Neuronal stem cell (in vitro differentiated cells): ENCODE data around the gene FOXJ3.

ENCODE experiments used
- DNase-seq: peaks from one replicate; pipeline ENCODE4 v3.0.0-alpha.2; 2013; ENCODE audit warnings: low spot score
- H2AFZ ChIP-seq: one replicate; pipeline ENCODE4 v1.6.1; 2013; ENCODE audit warnings: mild to moderate bottlenecking, low read length, inconsistent platforms
- H2AK5ac ChIP-seq: 2 replicates; pipeline ENCODE4 v1.6.1; 2013; ENCODE audit warnings: low read depth, mild to moderate bottlenecking, inconsistent platforms, low read length, moderate library complexity, mixed read lengths
- H2BK120ac ChIP-seq: 2 replicates; pipeline ENCODE4 v1.6.1; 2013; ENCODE audit warnings: low read depth, mild to moderate bottlenecking, inconsistent platforms, low read length, moderate library complexity, mixed read lengths
- H2BK12ac ChIP-seq: one replicate; pipeline ENCODE4 v1.6.1; 2013; ENCODE audit warnings: low read length, inconsistent platforms
- H2BK15ac ChIP-seq: 2 replicates; pipeline ENCODE4 v1.6.1; 2013; ENCODE audit warnings: mild to moderate bottlenecking, low read length, inconsistent platforms, mixed read lengths
- H2BK5ac ChIP-seq: one replicate; pipeline ENCODE4 v1.6.1; 2013; ENCODE audit warnings: inconsistent platforms, mild to moderate bottlenecking, low read length, moderate library complexity
- H3K14ac ChIP-seq: one replicate; pipeline ENCODE4 v1.6.1; 2013; ENCODE audit warnings: low read length, inconsistent platforms
- H3K18ac ChIP-seq: 2 replicates; pipeline ENCODE4 v1.6.1; 2013; ENCODE audit warnings: low read length, inconsistent platforms
- H3K23ac ChIP-seq: 2 replicates; pipeline ENCODE4 v1.6.1; 2013; ENCODE audit warnings: low read depth, mild to moderate bottlenecking, mixed read lengths, low read length, inconsistent platforms; ENCODE audit not compliant: poor library complexity
- H3K27ac ChIP-seq: replicated peaks from 3 replicates; pipeline ENCODE4 v1.5.1; 2013; ENCODE audit warnings: low read length, inconsistent platforms
- H3K27me3 ChIP-seq, 3 experiments: 2 replicates each; pipeline ENCODE4 v1.6.1; 2013; ENCODE audit warnings: low read length in 3 of 3, mild to moderate bottlenecking in 2 of 3, inconsistent platforms in 1 of 3, low read depth in 1 of 3, mixed read lengths in 1 of 3, moderate library complexity in 1 of 3; ENCODE audit not compliant: control insufficient read depth in 3 of 3, insufficient read depth in 3 of 3
- H3K36me3 ChIP-seq, 2 donors: replicated peaks in 1 of 2; 2 replicates each; pipeline ENCODE4 v1.6.1; 2013; ENCODE audit warnings: low read length in 2 of 2; ENCODE audit not compliant: control insufficient read depth in 2 of 2, insufficient read depth in 2 of 2
- H3K4ac ChIP-seq: 2 replicates; pipeline ENCODE4 v1.6.1; 2013; ENCODE audit warnings: inconsistent platforms, mild to moderate bottlenecking, low read length, moderate library complexity
- H3K4me1 ChIP-seq, 2 donors: 1 replicate in 1 of 2; 2 replicates in 1 of 2; pipeline ENCODE4 v1.6.1; 2013; ENCODE audit warnings: low read length in 2 of 2, low read depth in 1 of 2; ENCODE audit not compliant: control insufficient read depth in 2 of 2, insufficient read depth in 1 of 2
- H3K4me2 ChIP-seq: one replicate; pipeline ENCODE4 v1.6.1; 2013; ENCODE audit warnings: mild to moderate bottlenecking, low read length, inconsistent platforms; ENCODE audit not compliant: insufficient read depth, poor library complexity, severe bottlenecking
- H3K4me3 ChIP-seq, 2 donors: 2 replicates each; pipeline ENCODE4 v1.5.1; 2013; ENCODE audit warnings: low read length in 2 of 2, mild to moderate bottlenecking in 2 of 2, inconsistent platforms in 1 of 2, moderate library complexity in 1 of 2
- H3K79me1 ChIP-seq: one replicate; pipeline ENCODE4 v1.6.1; 2013; ENCODE audit warnings: low read depth, mild to moderate bottlenecking, inconsistent platforms, low read length, moderate library complexity
- H3K9ac ChIP-seq: one replicate; pipeline ENCODE4 v1.6.1; 2013; ENCODE audit warnings: mild to moderate bottlenecking, low read depth, low read length, inconsistent platforms; ENCODE audit not compliant: poor library complexity
- H3K9me3 ChIP-seq, 2 donors: replicated peaks in 1 of 2; 2 replicates each; pipeline versions ENCODE3 to v1.6.1; 2013; ENCODE audit warnings: low read length in 2 of 2, mild to moderate bottlenecking in 2 of 2, inconsistent platforms in 1 of 2, low read depth in 1 of 2, mixed read lengths in 1 of 2, moderate library complexity in 1 of 2; ENCODE audit not compliant: control insufficient read depth in 2 of 2, insufficient read depth in 1 of 2
- H4K8ac ChIP-seq: one replicate; pipeline ENCODE4 v1.6.1; 2013; ENCODE audit warnings: low read depth, mild to moderate bottlenecking, inconsistent platforms, low read length, moderate library complexity
- H4K91ac ChIP-seq: one replicate; pipeline ENCODE4 v1.6.1; 2013; ENCODE audit warnings: low read length, low read depth, mild to moderate bottlenecking, inconsistent platforms; ENCODE audit not compliant: poor library complexity
- WGBS, 2 donors: extraction: QIAGEN DNeasy Blood & Tissue Kit; methylation state at CpG; one replicate each; pipeline ENCODE4 v1.1.7; 2013; ENCODE audit warnings: missing lambda C conversion rate in 2 of 2, mixed read lengths in 1 of 2; ENCODE audit not compliant: insufficient read length in 2 of 2, insufficient replicate concordance in 1 of 2; ENCODE audit errors: extremely low coverage in 2 of 2; 5-methylcytosine and 5-hydroxymethylcytosine counted together

Gene FOXJ3

DNA sequence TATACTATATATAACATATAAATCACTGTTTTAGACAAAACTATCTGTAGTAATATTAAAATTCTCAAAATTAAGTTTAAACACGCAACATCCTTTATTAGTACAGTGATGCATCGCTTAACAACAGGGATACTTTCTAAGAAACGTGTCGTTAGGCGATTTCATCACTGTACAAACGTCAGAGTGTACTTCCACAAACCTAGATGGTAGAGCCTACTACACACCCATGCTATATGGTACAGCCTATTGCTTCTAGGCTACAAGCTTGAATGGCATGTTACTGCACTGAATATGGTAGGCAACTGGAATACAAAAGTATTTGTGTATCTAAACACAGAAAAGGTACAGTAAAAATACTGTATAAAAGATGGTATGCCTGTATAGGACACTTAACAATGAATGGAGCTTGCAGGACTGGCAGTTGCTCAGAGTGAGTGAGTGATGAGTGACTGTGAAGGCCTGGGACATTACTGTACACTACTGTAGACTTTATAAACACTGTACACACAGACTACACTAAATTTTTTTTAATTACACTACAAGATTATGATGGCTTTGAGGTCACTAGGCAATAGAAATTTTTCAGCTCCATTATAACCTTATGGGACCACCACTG lies 10.5 kb downstream of the FOXJ3 start:
- no peaks in the 10 kb centered on the region for H3K4me1 ChIP-seq
- H3K14ac ChIP-seq = no peak overlapping the region
- H3K4ac ChIP-seq = no peak overlapping the region
- peaks cover 0 to 4% of the 10 kb centered on the region in 2 donors for H3K36me3 ChIP-seq
- H4K8ac ChIP-seq = no peak overlapping the region
- H3K23ac ChIP-seq = no peak overlapping the region
- no peak overlapping the region for H3K27ac ChIP-seq
- H3K27me3 ChIP-seq = no peaks in the 10 kb centered on the region
- H3K4me2 ChIP-seq = no peak overlapping the region
- no peak for DNase-seq
- H3K4me3 ChIP-seq = no peak overlapping the region
- no peak overlapping the region for H2AFZ ChIP-seq
- H4K91ac ChIP-seq = peak overlapping the region; percentile 64
- H3K9me3 ChIP-seq = no peaks in the 10 kb centered on the region
- no CpG with 5 or more reads among the region's 6 CpGs for WGBS, 2 donors
- H3K18ac ChIP-seq = no peak overlapping the region
- no peak overlapping the region for H2BK12ac ChIP-seq
- H3K79me1 ChIP-seq = peaks cover 4% of the 10 kb centered on the region
- H2AK5ac ChIP-seq = no peak overlapping the region
- no peak overlapping the region for H2BK120ac ChIP-seq
- no peak overlapping the region for H3K9ac ChIP-seq
- no peak overlapping the region for H2BK5ac ChIP-seq
- no peak overlapping the region for H2BK15ac ChIP-seq

DNA sequence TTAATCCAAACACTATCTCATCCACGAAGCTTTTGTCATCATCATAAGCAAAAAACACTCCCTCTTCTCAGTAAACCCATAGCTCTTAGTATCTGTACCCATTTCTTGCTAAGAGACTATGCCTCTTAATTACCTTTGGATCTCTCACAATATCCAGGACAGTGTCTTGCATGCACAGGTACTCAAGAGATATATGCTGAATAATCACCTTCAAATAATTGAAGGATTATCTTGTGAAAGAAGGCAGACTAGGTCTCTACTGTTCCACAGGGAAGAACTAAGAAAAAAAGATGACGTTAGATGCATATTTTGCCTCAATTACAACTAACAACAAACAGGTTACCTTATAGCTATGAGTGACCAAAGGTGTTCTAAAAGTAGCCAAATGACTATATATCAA lies 11.5 kb downstream of the FOXJ3 start:
- Histone ChIP-seq H3K79me1 (peaks cover 7% of the 10 kb centered on the region), H3K27ac (no peak overlapping the region), H3K14ac (no peak overlapping the region), H4K91ac (no peak overlapping the region), H3K4ac (no peak overlapping the region), H3K9me3 (no peaks in the 10 kb centered on the region), H2BK12ac (no peak overlapping the region), H3K4me3 (no peak overlapping the region), H2AFZ (no peak overlapping the region), H3K4me1 (no peaks in the 10 kb centered on the region), H4K8ac (no peak overlapping the region), H3K36me3 (peaks cover 0 to 9% of the 10 kb centered on the region in 2 donors), H3K4me2 (no peak overlapping the region), H3K9ac (no peak overlapping the region), H3K27me3 (no peaks in the 10 kb centered on the region), H2BK15ac (no peak overlapping the region), H2AK5ac (no peak overlapping the region), H2BK120ac (no peak overlapping the region), H2BK5ac (no peak overlapping the region), H3K18ac (no peak overlapping the region), H3K23ac (no peak overlapping the region)
- WGBS, 2 donors = no CpG with 5 or more reads among the region's 2 CpGs
- no peak for DNase-seq

DNA sequence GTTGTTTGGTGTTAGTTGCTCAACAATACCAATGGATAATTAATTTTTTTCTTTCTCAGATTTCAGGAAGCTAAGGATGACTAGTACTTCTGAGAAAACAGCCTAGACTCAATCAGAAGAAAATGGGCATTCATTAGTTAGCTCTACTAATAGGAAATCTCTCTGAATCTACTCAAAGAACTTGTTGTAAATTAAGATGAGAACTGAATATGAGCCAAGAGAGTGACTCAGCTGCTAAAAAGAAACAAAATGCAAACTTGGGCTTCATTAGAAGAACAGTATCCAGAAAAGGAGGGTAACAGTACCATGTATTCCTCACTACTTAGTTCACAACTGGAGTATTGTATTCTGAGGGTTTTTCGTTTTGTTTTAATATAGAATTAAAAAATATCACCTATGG lies 12.5 kb downstream of the FOXJ3 start:
- DNase-seq = no peak
- no CpG with 5 or more reads among the region's 1 CpG for WGBS, 2 donors

DNA sequence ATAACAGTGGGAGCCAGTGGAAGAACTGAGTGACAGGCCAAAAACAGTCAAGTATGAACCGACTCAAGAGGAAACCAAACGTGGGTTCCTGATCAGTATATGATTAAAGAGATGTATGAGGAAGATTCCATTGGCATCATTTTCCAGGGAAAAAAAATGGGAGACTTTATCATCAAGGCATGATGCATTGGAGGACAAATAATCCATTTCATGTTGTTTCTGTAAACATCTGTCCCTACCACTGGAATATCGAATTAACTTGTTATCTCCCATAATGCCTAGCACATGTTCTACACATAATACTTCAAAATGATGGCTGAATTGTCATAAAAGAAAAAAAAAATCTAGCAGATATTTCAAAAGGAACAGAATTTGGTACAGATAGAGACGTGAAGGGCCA lies 13.3 kb downstream of the FOXJ3 start:
- H2AK5ac ChIP-seq = no peak overlapping the region
- H3K18ac ChIP-seq = no peak overlapping the region
- H3K9me3 ChIP-seq = no peaks in the 10 kb centered on the region
- no peaks in the 10 kb centered on the region for H3K4me1 ChIP-seq
- H2BK15ac ChIP-seq = no peak overlapping the region
- H3K4ac ChIP-seq = no peak overlapping the region
- H3K4me3 ChIP-seq = no peak overlapping the region
- H3K4me2 ChIP-seq = no peak overlapping the region
- H3K23ac ChIP-seq = no peak overlapping the region
- no CpG with 5 or more reads among the region's 4 CpGs for WGBS, 2 donors
- peaks cover 7% of the 10 kb centered on the region for H3K79me1 ChIP-seq
- no peak overlapping the region for H2AFZ ChIP-seq
- H3K14ac ChIP-seq = no peak overlapping the region
- no peak overlapping the region for H3K27ac ChIP-seq
- no peak overlapping the region for H3K9ac ChIP-seq
- H3K36me3 ChIP-seq = peaks cover 0 to 9% of the 10 kb centered on the region in 2 donors
- no peaks in the 10 kb centered on the region for H3K27me3 ChIP-seq
- no peak overlapping the region for H4K91ac ChIP-seq
- H4K8ac ChIP-seq = no peak overlapping the region
- no peak overlapping the region for H2BK120ac ChIP-seq
- H2BK5ac ChIP-seq = no peak overlapping the region
- H2BK12ac ChIP-seq = no peak overlapping the region
- no peak for DNase-seq

More for the DNA sequence above, 12.5 kb downstream of the FOXJ3 start:
- no peak overlapping the region for H2BK15ac ChIP-seq
- H3K36me3 ChIP-seq = peaks cover 0 to 9% of the 10 kb centered on the region in 2 donors
- no peak overlapping the region for H3K14ac ChIP-seq
- H3K9ac ChIP-seq = no peak overlapping the region
- H3K4me2 ChIP-seq = no peak overlapping the region
- no peak overlapping the region for H2BK120ac ChIP-seq
- no peak overlapping the region for H3K18ac ChIP-seq
- H4K8ac ChIP-seq = no peak overlapping the region
- no peaks in the 10 kb centered on the region for H3K4me1 ChIP-seq
- no peak overlapping the region for H3K4ac ChIP-seq
- no peaks in the 10 kb centered on the region for H3K9me3 ChIP-seq
- no peak overlapping the region for H2BK5ac ChIP-seq
- H2BK12ac ChIP-seq = no peak overlapping the region
- H3K27ac ChIP-seq = no peak overlapping the region
- H3K23ac ChIP-seq = no peak overlapping the region
- peaks cover 7% of the 10 kb centered on the region for H3K79me1 ChIP-seq
- H2AFZ ChIP-seq = no peak overlapping the region
- H3K27me3 ChIP-seq = no peaks in the 10 kb centered on the region
- H3K4me3 ChIP-seq = no peak overlapping the region
- no peak overlapping the region for H4K91ac ChIP-seq
- no peak overlapping the region for H2AK5ac ChIP-seq
